ENCODE measurements around the gene TSPAN13. TPM values are rescaled to one million over a fixed set of nuclear protein-coding genes. Genes with fewer than 3 reads are reported as not detected.

The TSPAN13 gene
- total RNA-seq, 4 donors from 2014 or later = 2.8 to 8.3 (median 6.9) TPM

DNA sequence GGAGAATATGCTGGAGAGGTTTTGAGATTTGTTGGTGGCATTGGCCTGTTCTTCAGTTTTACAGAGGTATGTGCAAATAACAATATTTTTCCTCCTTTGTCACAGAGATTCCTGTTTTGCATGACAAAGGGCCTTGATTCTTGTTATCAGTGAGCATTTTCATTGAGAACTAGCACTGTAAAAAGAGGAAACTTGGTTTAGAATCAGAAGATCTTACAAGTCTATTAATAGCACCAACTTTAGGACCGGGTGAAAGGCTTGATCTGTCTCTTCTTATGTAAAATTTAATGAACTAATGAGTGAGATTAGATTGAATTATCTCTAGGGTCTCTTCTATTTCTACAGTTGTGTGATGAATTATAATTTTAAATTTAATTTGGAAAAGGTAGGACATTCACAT lies 25.5 kb downstream of the TSPAN13 start:
- TF ChIP-seq, protein P1, sequence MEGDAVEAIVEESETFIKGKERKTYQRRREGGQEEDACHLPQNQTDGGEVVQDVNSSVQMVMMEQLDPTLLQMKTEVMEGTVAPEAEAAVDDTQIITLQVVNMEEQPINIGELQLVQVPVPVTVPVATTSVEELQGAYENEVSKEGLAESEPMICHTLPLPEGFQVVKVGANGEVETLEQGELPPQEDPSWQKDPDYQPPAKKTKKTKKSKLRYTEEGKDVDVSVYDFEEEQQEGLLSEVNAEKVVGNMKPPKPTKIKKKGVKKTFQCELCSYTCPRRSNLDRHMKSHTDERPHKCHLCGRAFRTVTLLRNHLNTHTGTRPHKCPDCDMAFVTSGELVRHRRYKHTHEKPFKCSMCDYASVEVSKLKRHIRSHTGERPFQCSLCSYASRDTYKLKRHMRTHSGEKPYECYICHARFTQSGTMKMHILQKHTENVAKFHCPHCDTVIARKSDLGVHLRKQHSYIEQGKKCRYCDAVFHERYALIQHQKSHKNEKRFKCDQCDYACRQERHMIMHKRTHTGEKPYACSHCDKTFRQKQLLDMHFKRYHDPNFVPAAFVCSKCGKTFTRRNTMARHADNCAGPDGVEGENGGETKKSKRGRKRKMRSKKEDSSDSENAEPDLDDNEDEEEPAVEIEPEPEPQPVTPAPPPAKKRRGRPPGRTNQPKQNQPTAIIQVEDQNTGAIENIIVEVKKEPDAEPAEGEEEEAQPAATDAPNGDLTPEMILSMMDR (IDR thresholded peaks at IDR 0.05 in 4 of 5, conservative IDR thresholded peaks at IDR 0.05 in 1 of 5) = no peak
- no peak for TF ChIP-seq POLR2A (IDR thresholded peaks at IDR 0.05)
- H3K9me3 ChIP-seq = no peaks in the 10 kb centered on the region
- in situ Hi-C loops (cut with MboI; ENCODE audit: low sequenced_read_pairs in 4 of 4) = no loop called here
- intact Hi-C loops (cut with DNase I; ENCODE audit: low total_unique reads) = no loop called here
- no peaks in the 10 kb centered on the region for H3K27me3 ChIP-seq
- ATAC-seq (no peak), DNase-seq (no peak)
- H3K36me3 ChIP-seq = no peaks in the 10 kb centered on the region
- no peak overlapping the region for H3K27ac ChIP-seq
- H3K4me1 ChIP-seq = no peaks in the 10 kb centered on the region
- no peak overlapping the region for H3K4me3 ChIP-seq

DNA sequence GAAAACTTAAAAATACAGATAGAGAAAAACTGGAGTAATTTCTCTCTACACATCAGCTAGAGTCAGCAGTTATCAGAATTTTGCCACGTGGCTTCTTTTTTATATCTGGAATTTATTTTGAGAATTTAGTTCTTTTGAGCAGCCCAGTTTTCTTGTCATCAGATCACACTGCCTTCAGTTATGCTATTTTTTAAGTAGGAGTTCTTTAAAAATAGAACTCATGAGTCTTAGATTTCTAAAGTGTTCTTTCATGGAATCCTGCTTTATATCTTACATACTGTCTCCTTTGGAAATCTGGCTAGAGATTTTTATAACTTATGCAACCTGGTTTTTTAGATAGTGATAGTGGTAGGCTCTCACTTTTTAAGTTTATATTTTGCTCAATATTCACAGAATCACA lies 27.0 kb downstream of the TSPAN13 start:
- DNase-seq (no peak), ATAC-seq (no peak)
- intact Hi-C loops (cut with DNase I; ENCODE audit: low total_unique reads) (no loop called here), in situ Hi-C loops (cut with MboI; ENCODE audit: low sequenced_read_pairs in 4 of 4) (no loop called here)
- H3K27me3 ChIP-seq = no peaks in the 10 kb centered on the region
- no peak for TF ChIP-seq POLR2A (IDR thresholded peaks at IDR 0.05)
- TF ChIP-seq, protein P1 (IDR thresholded peaks at IDR 0.05 in 4 of 5, conservative IDR thresholded peaks at IDR 0.05 in 1 of 5) = no peak
- no peaks in the 10 kb centered on the region for H3K36me3 ChIP-seq
- no peak overlapping the region for H3K4me3 ChIP-seq
- no peak overlapping the region for H3K27ac ChIP-seq
- H3K4me1 ChIP-seq = no peaks in the 10 kb centered on the region
- no peaks in the 10 kb centered on the region for H3K9me3 ChIP-seq

DNA sequence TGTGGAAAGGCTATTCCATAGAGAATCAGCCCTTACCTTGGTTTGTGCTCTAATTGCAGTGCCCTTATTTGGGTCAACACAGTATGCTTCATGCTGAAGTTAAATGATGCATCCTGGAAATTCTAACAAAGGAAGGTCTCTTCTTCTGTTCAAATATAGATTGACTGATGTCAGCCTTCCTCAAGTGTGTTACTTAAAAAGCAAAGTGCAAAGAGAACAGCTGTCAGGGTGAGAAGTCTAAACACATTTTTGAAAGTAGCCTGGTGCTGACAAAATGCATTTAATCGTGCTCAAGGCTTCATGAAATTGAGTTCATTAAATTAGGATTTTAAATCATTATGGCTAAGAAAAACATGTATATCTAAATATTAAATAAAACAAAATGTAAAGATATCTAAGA lies 31.8 kb downstream of the TSPAN13 start:
- no peak overlapping the region for H3K27ac ChIP-seq
- no peaks in the 10 kb centered on the region for H3K9me3 ChIP-seq
- in situ Hi-C loops (cut with MboI; ENCODE audit: low sequenced_read_pairs in 4 of 4) (no loop called here), intact Hi-C loops (cut with DNase I; ENCODE audit: low total_unique reads) (no loop called here)
- TF ChIP-seq, protein P1 (IDR thresholded peaks at IDR 0.05 in 4 of 5, conservative IDR thresholded peaks at IDR 0.05 in 1 of 5) = no peak
- TF ChIP-seq POLR2A (IDR thresholded peaks at IDR 0.05) = no peak
- H3K4me3 ChIP-seq = no peak overlapping the region
- no peaks in the 10 kb centered on the region for H3K27me3 ChIP-seq
- ATAC-seq (no peak), DNase-seq (no peak)
- H3K36me3 ChIP-seq = no peaks in the 10 kb centered on the region
- no peaks in the 10 kb centered on the region for H3K4me1 ChIP-seq

DNA sequence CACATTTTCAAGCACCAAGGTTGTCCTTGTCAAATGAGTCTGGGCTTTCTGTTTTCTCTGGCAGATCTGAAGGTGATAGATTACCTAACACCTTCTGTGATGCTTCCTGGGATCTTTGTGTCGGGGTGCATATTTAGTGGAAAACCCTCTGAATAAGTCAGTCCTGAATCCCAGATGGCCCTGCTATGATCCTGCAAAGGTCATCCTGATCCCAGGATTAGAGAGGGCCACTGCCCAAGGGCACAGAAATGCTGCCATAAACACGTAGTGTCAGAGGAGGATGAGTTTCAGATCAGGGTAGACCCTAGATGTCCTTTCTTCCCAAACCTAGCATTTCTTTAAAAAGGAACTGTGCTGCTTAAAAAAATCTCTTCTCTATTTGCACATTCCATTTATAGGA lies 32.3 kb downstream of the TSPAN13 start:
- Histone ChIP-seq H3K4me3 (no peak overlapping the region), H3K4me1 (no peaks in the 10 kb centered on the region), H3K27ac (no peak overlapping the region), H3K36me3 (no peaks in the 10 kb centered on the region), H3K27me3 (no peaks in the 10 kb centered on the region), H3K9me3 (no peaks in the 10 kb centered on the region)
- no peak for TF ChIP-seq POLR2A (IDR thresholded peaks at IDR 0.05)
- TF ChIP-seq, protein P1 (IDR thresholded peaks at IDR 0.05 in 4 of 5, conservative IDR thresholded peaks at IDR 0.05 in 1 of 5) = no peak
- ATAC-seq (no peak), DNase-seq (no peak)
- in situ Hi-C loops (cut with MboI; ENCODE audit: low sequenced_read_pairs in 4 of 4) = no loop called here
- intact Hi-C loops (cut with DNase I; ENCODE audit: low total_unique reads) = no loop called here

DNA sequence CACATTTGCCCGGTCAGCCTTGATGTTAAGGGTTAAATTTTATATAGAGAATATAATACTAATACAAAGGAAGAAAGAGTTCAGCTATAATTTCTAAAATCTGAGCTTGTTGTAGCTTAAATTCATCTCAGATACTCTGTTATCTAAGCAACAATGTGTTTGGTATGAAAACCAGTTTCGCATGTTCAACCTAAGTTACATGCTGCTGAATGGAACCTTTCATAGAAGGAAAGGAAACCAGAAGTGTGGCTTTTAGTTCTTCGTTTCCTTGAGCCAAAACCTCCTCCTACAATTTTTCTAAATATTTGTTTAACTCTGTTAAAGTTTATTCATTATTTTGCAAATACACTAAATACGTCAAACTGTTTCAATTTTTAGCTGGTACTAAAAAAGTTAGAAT lies 32.7 kb downstream of the TSPAN13 start:
- no peak for DNase-seq
- Histone ChIP-seq H3K9me3 (no peaks in the 10 kb centered on the region), H3K36me3 (no peaks in the 10 kb centered on the region), H3K27me3 (no peaks in the 10 kb centered on the region), H3K27ac (no peak overlapping the region), H3K4me1 (no peaks in the 10 kb centered on the region), H3K4me3 (no peak overlapping the region)
- intact Hi-C loops (cut with DNase I; ENCODE audit: low total_unique reads) (no loop called here), in situ Hi-C loops (cut with MboI; ENCODE audit: low sequenced_read_pairs in 4 of 4) (no loop called here)
- no peak for TF ChIP-seq POLR2A (IDR thresholded peaks at IDR 0.05)
- TF ChIP-seq, protein P1 (IDR thresholded peaks at IDR 0.05 in 4 of 5, conservative IDR thresholded peaks at IDR 0.05 in 1 of 5) = no peak
- ATAC-seq = no peak
